ENCODE data around the gene CORO6.

Gene CORO6

GRCh38 chr17:29568331-29569244 lies 54.1 kb downstream of the CORO6 start, which contains the start of gene TP53I13:
TSS of gene TP53I13 (plus strand) at chr17:29568701. CDS start at chr17:29568759, 58 bp downstream.
- H3K36me3 ChIP-seq (ENCODE audit: control insufficient read depth in 2 of 2, insufficient read depth in 2 of 2, low read length in 2 of 2) = peaks cover 0 to 5% of the 10 kb centered on the region in 2 donors
- H3K27ac ChIP-seq (ENCODE audit: low read length) = peak within 1 kb of the TSS; percentile 76
- H3K27me3 ChIP-seq (ENCODE audit: control insufficient read depth in 1 of 2, insufficient read depth in 2 of 2, low read length in 2 of 2) = no peaks in the 10 kb centered on the region
- peak within 1 kb of the TSS; percentile 57 to 87 for H3K4me3 ChIP-seq (ENCODE audit: low read length in 2 of 2)
- H3K9me3 ChIP-seq (ENCODE audit: control insufficient read depth in 2 of 2, low read length in 2 of 2) = no peaks in the 10 kb centered on the region
- peaks cover 44% of the 10 kb centered on the region for H3K4me1 ChIP-seq (ENCODE audit: control insufficient read depth, insufficient read depth, low read length)
- peak within 1 kb of the TSS; percentile 82 to 88 for H3K9ac ChIP-seq (ENCODE audit: low read length in 2 of 2)

GRCh38 chr17:29567554-29568330 lies 55.0 kb downstream of the CORO6 start:
- Histone ChIP-seq H3K4me1 (ENCODE audit: control insufficient read depth, insufficient read depth, low read length) (peaks cover 38% of the 10 kb centered on the region), H3K9ac (ENCODE audit: low read length in 2 of 2) (peak overlapping the region; percentile 51 to 64), H3K27me3 (ENCODE audit: control insufficient read depth in 1 of 2, insufficient read depth in 2 of 2, low read length in 2 of 2) (no peaks in the 10 kb centered on the region), H3K9me3 (ENCODE audit: control insufficient read depth in 2 of 2, low read length in 2 of 2) (no peaks in the 10 kb centered on the region), H3K36me3 (ENCODE audit: control insufficient read depth in 2 of 2, insufficient read depth in 2 of 2, low read length in 2 of 2) (peaks cover 0 to 3% of the 10 kb centered on the region in 2 donors), H3K27ac (ENCODE audit: low read length) (peak overlapping the region; percentile 60), H3K4me3 (ENCODE audit: low read length in 2 of 2) (peak overlapping the region; percentile 57 to 87)

- Histone ChIP-seq H3K9me3 (ENCODE audit: control insufficient read depth in 2 of 2, low read length in 2 of 2) (no peaks in the 10 kb centered on the region), H3K4me1 (ENCODE audit: control insufficient read depth, insufficient read depth, low read length) (peaks cover 35% of the 10 kb centered on the region), H3K27me3 (ENCODE audit: control insufficient read depth in 1 of 2, insufficient read depth in 2 of 2, low read length in 2 of 2) (no peaks in the 10 kb centered on the region), H3K27ac (ENCODE audit: low read length) (peak overlapping the region; percentile 60), H3K9ac (ENCODE audit: low read length in 2 of 2) (no peak overlapping the region), H3K4me3 (ENCODE audit: low read length in 2 of 2) (peak overlapping the region; percentile 57 to 87), H3K36me3 (ENCODE audit: control insufficient read depth in 2 of 2, insufficient read depth in 2 of 2, low read length in 2 of 2) (peaks cover 0 to 6% of the 10 kb centered on the region in 2 donors)
Observed at GRCh38 chr17:29567304-29567553, 55.5 kb downstream of the CORO6 start.

- Histone ChIP-seq H3K27ac (ENCODE audit: low read length) (peak within 1 kb of the TSS; percentile 60), H3K4me3 (ENCODE audit: low read length in 2 of 2) (peak within 1 kb of the TSS; percentile 57 to 87), H3K9ac (ENCODE audit: low read length in 2 of 2) (peak within 1 kb of the TSS; percentile 51 to 64), H3K4me1 (ENCODE audit: control insufficient read depth, insufficient read depth, low read length) (peaks cover 36% of the 10 kb centered on the region), H3K27me3 (ENCODE audit: control insufficient read depth in 1 of 2, insufficient read depth in 2 of 2, low read length in 2 of 2) (no peaks in the 10 kb centered on the region), H3K9me3 (ENCODE audit: control insufficient read depth in 2 of 2, low read length in 2 of 2) (no peaks in the 10 kb centered on the region), H3K36me3 (ENCODE audit: control insufficient read depth in 2 of 2, insufficient read depth in 2 of 2, low read length in 2 of 2) (peaks cover 0 to 7% of the 10 kb centered on the region in 2 donors)
Observed at GRCh38 chr17:29566473-29567303, 56.0 kb downstream of the CORO6 start, which contains the start of gene ABHD15. TSS of gene ABHD15 (minus strand) at chr17:29567037. CDS start at chr17:29566966, 71 bp downstream.

- Histone ChIP-seq H3K27ac (ENCODE audit: low read length) (no peak overlapping the region), H3K4me1 (ENCODE audit: control insufficient read depth, insufficient read depth, low read length) (peaks cover 36% of the 10 kb centered on the region), H3K9ac (ENCODE audit: low read length in 2 of 2) (peak overlapping the region in 1 of 2 donors; percentile 36), H3K27me3 (ENCODE audit: control insufficient read depth in 1 of 2, insufficient read depth in 2 of 2, low read length in 2 of 2) (no peaks in the 10 kb centered on the region), H3K4me3 (ENCODE audit: low read length in 2 of 2) (peak overlapping the region; percentile 24 to 87), H3K36me3 (ENCODE audit: control insufficient read depth in 2 of 2, insufficient read depth in 2 of 2, low read length in 2 of 2) (peaks cover 0 to 9% of the 10 kb centered on the region in 2 donors), H3K9me3 (ENCODE audit: control insufficient read depth in 2 of 2, low read length in 2 of 2) (no peaks in the 10 kb centered on the region)
Observed at GRCh38 chr17:29565643-29566472, 56.9 kb downstream of the CORO6 start.

Data from stomach smooth muscle (tissue), 2 donors.